Activated effector memory CD4-positive, alpha-beta T cell treated with Interleukin-2 at 50 U/mL for 16 hours (primary cell): Measurements from ENCODE around the gene TMEM235.
"Not testable (repeated sequence)": the region's sequence is repeated elsewhere in the genome, so short reads cannot be mapped to it uniquely, and the experiment has no call there.

Experiments
- DNase-seq: peaks from one replicate; pipeline ENCODE4 v3.0.0-alpha.2; 2020

TMEM235 gene

DNA sequence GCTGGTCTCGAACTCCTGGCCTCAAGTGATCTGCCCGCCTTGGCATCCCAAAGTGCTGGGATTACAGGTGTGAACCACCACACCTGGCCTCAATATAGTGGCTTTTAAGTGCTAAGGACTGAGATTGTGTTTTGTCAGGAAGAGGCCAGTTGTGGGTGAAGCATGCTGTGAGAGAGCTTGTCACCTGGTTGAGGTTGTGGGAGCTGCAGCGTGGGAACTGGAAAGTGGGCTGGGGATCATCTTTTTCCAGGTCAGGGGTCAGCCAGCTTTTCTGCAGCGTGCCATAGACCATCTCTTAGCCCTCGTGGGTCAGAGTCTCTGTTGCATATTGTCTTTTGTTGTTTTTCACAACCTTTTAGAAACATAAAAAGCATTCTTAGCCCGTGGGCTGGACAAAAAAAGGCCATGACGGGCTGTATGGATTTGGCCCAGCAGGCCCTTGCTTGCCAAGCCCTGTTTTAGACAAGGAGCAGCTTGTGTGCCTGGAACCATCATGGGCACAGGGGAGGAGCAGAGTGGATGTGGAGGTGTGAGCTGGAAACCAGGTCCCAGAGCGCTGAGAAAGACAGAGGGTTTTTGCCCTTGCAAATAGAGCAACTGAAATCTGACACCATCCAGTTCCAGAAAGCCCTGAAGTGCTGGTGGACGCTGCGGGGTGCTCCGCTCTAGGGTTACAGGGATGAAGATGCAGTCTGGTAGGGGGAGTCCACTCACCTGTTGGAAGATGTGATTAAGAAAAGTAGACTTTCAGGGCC, 11.9 kb upstream of the TMEM235 start:
- no peak for DNase-seq

DNA sequence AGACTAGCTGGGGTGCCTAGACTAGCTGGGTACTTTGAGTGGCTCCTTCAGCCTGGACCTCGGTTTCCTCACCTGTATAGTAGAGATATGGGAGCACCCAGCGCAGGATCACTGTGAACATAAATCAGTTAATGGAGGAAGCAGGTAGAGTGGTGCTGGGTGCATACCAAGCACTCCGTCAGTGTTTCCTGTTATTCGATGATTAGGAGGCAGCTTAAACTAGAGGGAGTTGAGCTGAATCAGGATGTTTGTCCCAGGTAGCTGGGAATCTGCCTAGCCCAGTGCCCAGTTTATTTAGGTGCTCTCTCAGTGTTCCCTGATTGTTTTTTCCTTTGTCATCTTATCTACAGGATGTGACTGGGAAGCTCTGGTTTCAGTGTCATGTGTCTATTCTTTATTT, 8.4 kb upstream of the TMEM235 start:
- DNase-seq = no peak

DNA sequence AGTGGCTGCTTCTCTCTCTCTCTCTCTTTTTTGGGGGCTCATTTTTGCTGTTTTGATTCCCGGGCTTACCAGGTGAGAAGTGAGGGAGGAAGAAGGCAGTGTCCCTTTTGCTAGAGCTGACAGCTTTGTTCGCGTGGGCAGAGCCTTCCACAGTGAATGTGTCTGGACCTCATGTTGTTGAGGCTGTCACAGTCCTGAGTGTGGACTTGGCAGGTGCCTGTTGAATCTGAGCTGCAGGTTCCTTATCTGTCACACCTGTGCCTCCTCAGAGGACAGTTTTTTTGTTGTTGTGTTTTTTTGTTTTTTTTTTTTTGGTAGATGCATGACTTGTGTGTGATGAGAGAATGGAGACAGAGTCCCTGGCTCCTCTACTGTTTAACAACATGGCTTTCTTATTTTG, 7.7 kb upstream of the TMEM235 start:
- no peak for DNase-seq

DNA sequence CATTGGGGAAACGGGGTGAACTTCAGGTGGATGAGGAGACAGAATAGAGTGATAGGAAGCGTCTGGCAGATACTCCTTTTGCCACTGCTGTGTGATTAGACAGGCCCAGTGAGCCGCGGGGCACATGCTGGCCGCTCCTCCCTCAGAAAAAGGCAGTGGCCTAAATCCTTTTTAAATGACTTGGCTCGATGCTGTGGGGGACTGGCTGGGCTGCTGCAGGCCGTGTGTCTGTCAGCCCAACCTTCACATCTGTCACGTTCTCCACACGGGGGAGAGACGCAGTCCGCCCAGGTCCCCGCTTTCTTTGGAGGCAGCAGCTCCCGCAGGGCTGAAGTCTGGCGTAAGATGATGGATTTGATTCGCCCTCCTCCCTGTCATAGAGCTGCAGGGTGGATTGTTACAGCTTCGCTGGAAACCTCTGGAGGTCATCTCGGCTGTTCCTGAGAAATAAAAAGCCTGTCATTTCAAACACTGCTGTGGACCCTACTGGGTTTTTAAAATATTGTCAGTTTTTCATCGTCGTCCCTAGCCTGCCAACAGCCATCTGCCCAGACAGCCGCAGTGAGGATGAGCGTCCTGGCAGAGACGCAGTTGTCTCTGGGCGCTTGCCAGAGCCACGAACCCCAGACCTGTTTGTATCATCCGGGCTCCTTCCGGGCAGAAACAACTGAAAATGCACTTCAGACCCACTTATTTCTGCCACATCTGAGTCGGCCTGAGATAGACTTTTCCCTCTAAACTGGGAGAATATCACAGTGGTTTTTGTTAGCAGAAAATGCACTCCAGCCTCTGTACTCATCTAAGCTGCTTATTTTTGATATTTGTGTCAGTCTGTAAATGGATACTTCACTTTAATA, 7.0 kb upstream of the TMEM235 start:
- no peak for DNase-seq

DNA sequence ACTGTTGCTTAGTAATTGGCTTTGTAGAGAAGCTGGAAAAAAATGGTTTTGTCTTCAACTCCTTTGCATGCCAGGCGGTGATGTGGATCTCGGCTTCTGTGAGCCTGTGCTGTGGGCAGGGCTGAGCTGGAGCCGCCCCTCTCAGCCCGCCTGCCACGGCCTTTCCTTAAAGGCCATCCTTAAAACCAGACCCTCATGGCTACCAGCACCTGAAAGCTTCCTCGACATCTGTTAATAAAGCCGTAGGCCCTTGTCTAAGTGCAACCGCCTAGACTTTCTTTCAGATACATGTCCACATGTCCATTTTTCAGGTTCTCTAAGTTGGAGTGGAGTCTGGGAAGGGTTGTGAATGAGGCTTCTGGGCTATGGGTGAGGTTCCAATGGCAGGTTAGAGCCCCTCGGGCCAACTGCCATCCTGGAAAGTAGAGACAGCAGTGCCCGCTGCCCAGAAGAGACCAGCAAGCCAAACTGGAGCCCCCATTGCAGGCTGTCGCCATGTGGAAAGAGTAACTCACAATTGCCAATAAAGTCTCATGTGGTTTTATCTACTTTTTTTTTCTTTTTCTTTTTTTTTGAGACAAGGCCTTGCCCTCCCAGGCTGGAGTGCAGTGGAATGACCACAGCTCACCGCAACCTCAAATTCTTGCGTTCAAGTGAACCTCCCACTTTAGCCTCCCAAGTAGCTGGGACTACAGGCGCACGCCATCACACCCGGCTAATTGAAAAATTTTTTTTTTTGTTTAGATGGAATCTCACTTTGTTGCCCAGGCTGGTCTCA, 6.2 kb upstream of the TMEM235 start:
- no peak for DNase-seq

DNA sequence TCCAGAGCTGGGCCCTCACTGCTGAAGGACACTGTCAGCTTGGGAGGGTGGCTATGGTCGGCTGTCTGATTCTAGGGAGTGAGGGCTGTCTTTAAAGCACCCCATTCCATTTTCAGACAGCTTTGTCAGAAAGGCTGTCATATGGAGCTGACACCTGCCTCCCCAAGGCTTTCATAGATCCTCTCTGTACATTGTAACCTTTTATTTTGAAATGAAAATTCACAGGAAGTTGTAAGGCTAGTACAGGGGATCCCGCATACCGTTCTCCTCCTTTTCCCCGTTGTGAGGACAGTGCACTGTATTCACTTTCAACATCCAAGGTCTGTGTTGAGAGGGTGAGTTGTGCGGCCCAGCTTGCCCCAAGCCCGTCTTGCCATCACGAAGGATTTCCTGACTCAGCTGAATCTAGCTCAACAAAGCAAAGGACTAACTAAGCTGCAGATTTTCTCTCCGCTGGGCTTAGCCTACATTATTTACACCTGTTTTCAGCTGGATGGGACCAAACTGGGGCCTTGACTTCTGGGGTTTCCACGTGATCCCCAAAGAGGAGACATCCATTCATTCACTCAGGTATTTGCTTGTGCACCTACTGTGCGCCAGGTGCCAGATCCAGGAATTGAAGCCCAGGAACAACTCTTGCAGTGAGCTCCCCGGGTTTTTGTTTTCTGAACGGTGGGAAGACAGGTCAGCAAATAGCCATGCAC, 5.2 kb upstream of the TMEM235 start:
- no peak for DNase-seq

DNA sequence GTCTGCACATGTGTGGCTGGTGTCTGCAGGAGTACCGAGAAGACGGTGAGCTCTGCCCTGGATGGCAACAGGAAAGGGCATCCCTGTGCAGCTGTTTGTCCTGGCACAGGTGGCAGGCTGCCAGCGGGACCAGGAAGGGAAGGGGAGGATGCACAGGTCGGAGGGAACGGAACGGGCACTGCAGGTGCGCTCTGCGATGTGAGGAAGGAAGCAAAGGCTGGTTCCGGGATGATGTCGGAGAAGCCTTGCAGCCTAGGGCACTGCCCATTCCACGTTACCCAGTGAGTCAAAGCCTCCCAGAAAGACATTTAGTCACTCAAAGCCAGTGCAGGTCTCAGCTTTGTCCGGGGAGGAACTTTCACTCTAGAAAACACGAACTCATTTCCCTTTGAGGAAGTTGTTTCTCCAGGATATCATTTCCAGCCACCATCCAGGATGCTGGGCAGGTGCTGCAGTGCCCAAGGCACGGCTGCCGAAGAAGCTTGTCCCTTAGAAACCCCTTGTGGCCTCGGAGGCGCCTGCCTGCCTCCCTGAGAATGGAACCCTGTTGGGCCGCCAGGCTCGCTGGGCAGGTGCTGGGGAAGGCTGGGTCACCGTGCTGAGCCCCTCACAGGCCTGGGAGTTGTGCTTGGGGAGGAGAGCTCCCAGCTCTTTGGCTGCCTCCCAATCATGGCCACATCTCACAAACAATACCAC, 4.5 kb upstream of the TMEM235 start:
- DNase-seq = no peak

DNA sequence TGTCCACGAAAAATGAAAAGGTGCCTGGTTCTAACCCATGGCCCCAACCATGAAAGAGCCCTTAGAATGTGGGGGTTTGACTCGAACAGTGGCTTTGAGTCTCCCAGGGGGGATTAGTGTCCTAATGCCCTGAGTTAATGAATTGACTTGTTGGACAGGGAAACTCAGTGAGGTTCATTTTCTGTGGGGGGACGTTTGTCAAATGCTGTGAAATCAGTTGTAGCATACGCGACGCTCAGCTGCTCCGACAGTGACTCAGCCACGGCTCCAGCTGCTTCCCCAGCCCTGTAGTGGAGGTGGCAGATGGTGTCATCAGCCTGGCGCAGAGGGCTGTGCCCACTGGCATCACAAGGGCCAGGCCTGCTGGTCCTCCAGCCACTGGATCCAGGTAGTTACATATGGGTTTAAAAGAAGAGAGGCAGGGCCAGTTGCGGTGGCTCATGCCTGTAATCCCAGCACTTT, 3.9 kb upstream of the TMEM235 start:
- DNase-seq = no peak

DNA sequence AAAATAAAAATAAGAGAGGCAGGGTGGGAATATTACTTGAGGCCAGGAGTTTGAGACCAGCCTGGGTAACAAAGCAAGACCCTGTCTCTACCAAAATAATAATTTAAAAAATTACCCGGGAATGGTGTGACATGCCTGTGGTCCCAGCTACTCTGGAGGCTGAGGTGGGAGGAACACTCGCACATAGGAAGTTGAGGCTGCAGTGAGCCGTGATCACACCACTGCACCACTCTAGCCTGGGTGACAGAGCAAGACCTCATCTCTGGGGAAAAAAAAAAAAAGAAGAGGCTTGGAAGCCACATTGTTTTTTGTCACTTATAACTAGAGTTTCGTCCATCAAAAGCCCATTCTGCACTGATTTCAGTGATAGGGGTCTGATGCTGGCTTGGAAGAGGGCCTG, 3.3 kb upstream of the TMEM235 start:
- no peak for DNase-seq

DNA sequence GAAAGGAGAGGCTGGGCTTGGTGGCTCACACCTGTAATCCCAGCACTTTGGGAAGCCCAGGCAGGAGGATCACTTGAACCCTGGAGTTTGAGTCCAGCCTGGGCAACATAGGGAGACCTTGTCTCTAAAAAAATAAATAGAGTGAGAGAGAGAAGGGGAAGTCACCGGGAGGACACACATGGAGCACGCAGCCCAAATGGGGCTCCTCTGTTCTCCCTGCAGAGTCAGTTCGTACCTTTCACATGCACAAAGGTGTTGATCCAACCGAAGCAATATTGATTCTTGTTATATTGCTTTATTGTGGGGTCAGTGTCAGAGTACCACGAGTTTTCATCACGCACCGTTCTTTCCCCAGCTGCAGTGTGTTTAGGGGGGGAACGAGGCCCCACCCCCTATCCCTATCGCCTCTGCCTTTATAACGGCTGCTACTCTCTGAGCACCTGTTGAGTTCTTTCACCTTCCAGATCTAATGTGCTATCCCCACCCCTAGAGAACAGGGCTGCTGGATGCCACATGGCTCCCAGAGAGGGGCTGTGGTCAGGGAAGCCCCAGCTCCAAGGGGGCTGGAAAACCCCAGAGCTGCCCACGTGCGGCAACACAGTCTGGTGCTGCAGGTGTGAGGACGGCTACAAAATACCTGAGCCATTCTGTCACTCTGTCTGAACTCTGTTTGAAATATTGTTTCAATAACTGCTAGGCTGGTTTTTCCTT, 1.0 kb upstream of the TMEM235 start:
- no peak for DNase-seq

DNA sequence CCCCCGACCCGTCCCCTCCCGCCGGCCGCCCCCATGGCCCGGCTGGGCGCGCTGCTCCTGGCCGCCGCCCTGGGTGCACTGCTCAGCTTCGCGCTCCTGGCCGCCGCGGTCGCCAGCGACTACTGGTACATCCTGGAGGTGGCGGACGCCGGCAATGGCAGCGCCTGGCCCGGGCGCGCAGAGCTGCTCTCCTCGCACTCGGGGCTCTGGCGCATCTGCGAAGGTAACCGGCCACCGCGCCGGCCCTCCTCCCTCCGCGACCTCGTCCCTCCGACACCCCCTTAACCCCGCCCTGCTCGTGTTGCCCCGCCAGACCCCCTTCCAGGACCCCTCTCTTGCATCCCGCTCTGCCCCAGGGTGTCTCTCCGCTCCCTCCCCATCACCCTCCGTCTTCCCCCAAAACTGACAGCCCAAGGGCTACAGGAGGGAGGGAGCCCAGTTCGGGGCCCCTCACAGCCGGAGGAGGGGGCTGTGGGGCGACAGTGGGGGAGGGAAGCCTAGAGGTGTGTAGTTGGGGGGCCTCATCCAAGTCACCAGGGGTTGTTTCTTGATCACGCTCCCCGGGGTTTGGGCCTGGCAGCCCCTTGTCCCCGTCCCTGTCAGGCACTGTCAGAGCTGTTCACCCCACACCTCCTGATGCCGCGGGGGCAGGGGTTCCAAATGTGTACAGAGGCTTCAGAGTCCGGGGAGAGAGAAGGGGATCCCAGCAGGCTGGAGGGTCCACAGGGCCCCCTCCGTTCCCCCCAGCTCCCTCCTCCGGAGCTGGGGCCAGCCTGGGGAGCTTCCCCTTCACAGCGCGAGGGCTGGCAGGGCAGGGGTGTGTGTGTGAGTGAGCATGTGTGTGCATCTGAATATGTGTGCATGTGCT, 794 bp downstream of the TMEM235 start:
- no peak for DNase-seq

DNA sequence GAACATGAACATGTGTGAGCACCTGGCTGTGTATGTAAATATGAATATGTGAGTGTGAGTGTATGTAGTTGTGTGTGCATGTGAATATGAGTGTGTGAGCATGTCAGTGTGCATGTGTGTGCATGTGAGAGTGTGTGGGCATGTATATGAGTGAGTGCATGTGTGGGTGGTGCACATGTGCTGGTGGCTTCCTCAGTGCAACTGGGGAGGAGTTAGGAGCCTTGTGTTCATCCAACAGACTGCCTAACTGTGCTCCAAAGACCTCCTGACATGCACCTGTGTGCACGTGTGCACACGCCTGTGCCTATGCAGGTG, 1.4 kb downstream of the TMEM235 start:
- no peak for DNase-seq

DNA sequence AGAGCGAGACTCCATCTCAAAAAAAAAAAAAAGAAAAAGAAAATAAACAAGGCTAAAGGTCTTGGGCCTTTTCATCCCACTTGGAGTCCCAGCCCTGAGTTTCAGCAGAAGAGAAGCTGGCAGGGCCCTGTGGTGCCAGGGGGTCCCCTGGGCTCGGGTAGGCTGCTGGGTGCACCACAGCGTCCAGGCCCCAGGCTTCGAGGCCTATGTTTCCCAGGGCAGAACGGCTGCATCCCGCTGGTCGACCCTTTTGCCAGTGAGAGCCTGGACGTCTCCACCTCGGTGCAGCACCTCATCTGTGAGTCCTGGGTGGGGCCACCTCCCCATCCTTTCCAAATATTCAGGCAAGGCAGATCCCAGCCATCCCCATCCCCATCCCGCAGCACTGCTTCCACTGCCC, 2.2 kb downstream of the TMEM235 start:
- DNase-seq = no peak

DNA sequence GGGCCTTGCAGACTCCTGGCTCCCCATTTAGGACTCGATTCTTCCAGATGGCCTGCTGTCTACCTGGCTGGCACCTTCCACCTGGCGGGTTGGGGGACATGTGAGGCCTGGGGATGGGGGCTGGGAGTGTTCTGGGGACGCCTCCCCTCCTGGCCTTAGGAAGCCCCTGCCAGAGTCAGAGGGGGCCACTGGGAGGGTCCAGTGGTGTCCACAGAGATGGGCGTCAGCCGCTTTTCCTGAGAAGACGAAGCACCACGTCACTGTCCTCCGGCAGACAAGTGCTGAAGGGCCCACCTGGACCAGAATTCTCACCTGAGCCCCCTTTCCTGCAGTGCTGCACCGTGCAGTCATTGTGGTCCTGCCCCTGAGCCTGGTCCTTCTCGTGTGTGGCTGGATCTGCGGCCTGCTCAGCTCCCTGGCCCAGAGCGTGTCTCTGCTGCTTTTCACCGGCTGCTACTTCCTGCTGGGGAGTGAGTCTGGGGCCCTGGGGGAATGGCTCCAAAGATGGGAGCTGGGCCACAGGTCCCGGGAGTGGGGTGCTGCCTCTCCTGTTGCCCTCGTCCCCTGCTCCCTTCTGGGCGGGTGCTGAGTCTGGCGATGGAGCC, 2.9 kb downstream of the TMEM235 start:
- no peak for DNase-seq

DNA sequence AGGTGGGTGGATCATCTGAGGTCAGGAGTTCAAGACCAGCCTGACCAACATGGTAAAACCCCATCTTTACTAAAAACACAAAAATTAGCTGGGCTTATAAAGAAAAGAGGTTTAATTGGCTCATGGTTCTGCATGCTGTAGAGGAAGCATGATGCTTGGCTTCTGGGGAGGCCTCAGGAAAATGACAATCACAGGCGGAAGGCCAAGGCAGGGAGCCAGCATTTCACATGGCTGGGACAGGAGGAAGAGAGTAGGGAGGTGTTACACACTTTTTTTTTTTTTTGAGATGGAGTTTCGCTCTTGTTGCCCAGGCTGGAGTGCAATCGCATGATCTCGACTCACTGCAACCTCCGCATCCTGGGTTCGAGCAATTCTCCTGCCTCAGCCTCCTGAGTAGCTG, 3.6 kb downstream of the TMEM235 start:
- not testable (repeated sequence) for DNase-seq

DNA sequence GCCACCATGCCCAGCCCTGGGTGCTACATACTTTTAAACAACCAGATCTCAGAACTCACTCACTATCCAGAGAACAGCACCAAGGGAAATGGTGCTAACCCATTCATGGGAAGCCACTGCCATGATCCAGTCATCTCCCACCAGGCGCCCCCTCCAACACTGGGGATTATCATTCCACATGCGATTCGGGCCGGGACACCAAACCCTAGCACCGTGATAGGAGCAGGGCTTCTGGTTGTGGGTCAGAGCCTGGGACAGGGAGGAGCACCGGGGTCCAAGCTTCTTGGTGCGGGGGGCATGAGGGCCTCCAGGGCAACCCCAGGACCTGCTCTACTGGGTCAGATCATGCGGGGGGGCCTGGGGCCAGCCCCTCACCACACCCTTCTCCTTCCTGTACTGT, 4.5 kb downstream of the TMEM235 start:
- DNase-seq = no peak

DNA sequence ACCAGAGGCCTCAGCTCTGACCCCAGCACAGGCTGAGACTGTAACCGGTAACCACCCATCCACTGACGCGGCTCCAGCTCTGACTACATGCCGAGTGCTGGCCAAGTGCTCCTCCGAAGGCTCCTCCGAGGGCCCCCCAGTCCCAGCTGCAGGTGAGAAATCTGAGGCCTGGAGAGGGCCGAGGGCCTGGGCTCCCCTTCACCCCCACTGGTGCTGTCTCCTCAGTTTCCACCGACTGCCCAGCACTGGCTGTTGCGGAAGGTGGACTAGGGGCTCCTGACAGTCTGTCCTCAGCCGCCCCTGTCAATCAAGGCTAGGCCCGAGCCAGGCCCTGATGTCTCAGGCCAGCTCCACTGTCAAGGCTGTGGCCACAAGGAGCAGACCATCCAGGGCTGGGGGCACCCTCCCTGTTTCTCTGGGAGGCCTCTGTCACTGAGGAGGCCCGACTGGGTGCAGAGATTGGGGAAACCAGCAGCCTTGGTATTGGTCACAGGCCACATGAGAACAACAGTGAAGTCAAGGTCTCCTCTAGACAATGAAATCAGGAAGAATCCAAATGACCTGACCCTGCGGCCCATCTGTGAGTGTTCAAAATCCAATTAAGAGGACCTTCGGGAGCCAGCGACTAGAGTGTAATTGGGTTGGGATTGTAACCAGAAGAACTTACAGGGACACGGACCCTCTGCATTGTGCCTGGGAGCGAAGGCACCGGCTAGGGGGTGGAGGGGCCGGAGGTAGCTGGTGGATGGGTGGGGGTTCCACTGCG, 5.1 kb downstream of the TMEM235 start:
- no peak for DNase-seq

DNA sequence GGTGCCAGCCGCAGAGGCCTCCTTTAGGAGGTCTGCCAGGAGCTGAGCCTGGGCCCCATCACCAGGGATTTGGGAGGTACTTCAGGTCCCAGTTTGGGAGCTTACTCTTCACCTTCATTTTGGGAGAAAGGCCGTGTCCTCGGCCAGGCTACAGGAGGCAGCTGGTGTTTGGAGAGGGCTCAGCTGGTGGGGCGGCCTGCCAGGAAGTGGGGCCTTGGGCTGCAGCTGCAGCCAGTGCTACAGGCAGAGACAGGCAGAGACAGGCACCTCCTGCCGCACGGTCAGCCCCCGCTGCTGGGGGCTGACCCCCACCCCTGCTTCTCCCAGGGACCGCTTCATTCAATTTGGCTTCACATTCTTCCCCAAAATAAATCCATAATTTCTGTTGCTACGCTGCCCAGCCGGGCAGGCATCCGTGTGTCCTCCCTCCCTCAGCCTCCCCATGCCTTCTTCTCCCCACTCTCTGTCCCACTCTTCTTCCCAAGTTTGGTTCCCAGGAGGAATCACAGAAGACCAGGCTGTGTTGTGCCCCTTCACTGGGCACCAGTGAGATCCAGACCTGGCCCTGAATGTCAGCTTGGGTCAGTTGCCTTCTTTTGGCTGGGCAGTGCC, 6.1 kb downstream of the TMEM235 start:
- DNase-seq = no peak
